T-helper 2 cell (primary cell): ENCODE results near the gene IL9R.
"Not testable (repeated sequence)": the region's sequence is repeated elsewhere in the genome, so short reads cannot be mapped to it uniquely, and the experiment has no call there.

Experiments used
- DNase-seq, 5 experiments: peaks; one replicate each; pipeline versions ENCODE4 v3.0.0 to v3.0.0-alpha.2; 2012 to 2022

Gene IL9R

GRCh38 chrX:156030474-156030873 lies 33.0 kb downstream of the IL9R start:
- not testable (repeated sequence) for DNase-seq
